Measurements from ENCODE around the gene PEPD. TPM values are rescaled to one million over a fixed set of nuclear protein-coding genes. Genes with fewer than 3 reads are reported as not detected.

PEPD gene
- total RNA-seq, 3 donors from 2014 or later: 54.2 to 57.2 (median 55.1) TPM

GRCh38 chr19:33528404-33528803 is 6.8 kb upstream of the PEPD start:
- DNase-seq: no peak
- Mint-ChIP-seq H3K4me1 (ENCODE audit: low read depth) (no peaks in the 10 kb centered on the region), H3K9me3 (no peaks in the 10 kb centered on the region), H3K36me3 (ENCODE audit: insufficient read depth) (no peaks in the 10 kb centered on the region), H3K4me3 (no peak overlapping the region), H3K27me3 (ENCODE audit: low read depth) (peaks cover 22% of the 10 kb centered on the region)
- no peak for ATAC-seq

GRCh38 chr19:33527125-33527524 is 5.5 kb upstream of the PEPD start:
- ATAC-seq: no peak
- Mint-ChIP-seq H3K4me3 (no peak overlapping the region), H3K9me3 (no peaks in the 10 kb centered on the region)

GRCh38 chr19:33524024-33524664 is 2.6 kb upstream of the PEPD start:
- ATAC-seq (no peak), DNase-seq (no peak)
- no peaks in the 10 kb centered on the region for H3K36me3 Mint-ChIP-seq (ENCODE audit: insufficient read depth)
- peaks cover 10% of the 10 kb centered on the region for H3K27me3 Mint-ChIP-seq (ENCODE audit: low read depth)
- peaks cover 16% of the 10 kb centered on the region for H3K4me1 Mint-ChIP-seq (ENCODE audit: low read depth)
- no peak overlapping the region for H3K4me3 Mint-ChIP-seq
- no peaks in the 10 kb centered on the region for H3K9me3 Mint-ChIP-seq

More at GRCh38 chr19:33527125-33527524, 5.5 kb upstream of the PEPD start:
- Mint-ChIP-seq H3K36me3 (ENCODE audit: insufficient read depth) (no peaks in the 10 kb centered on the region), H3K27me3 (ENCODE audit: low read depth) (peaks cover 22% of the 10 kb centered on the region), H3K4me1 (ENCODE audit: low read depth) (peaks cover 4% of the 10 kb centered on the region)
- DNase-seq: no peak

- no peak for DNase-seq
- H3K4me3 Mint-ChIP-seq: no peak overlapping the region
- H3K27me3 Mint-ChIP-seq (ENCODE audit: low read depth): peaks cover 5% of the 10 kb centered on the region
- ATAC-seq: no peak
- H3K9me3 Mint-ChIP-seq: no peaks in the 10 kb centered on the region
- H3K36me3 Mint-ChIP-seq (ENCODE audit: insufficient read depth): no peaks in the 10 kb centered on the region
- H3K4me1 Mint-ChIP-seq (ENCODE audit: low read depth): peaks cover 16% of the 10 kb centered on the region
Measured at GRCh38 chr19:33523167-33523566, 1.6 kb upstream of the PEPD start.

- no peak for DNase-seq
- Mint-ChIP-seq H3K9me3 (no peaks in the 10 kb centered on the region), H3K4me3 (peak overlapping the region; percentile 87), H3K27me3 (ENCODE audit: low read depth) (no peaks in the 10 kb centered on the region), H3K36me3 (ENCODE audit: insufficient read depth) (no peaks in the 10 kb centered on the region), H3K4me1 (ENCODE audit: low read depth) (peaks cover 16% of the 10 kb centered on the region)
- no peak for ATAC-seq
Measured at GRCh38 chr19:33522371-33522662, 726 bp upstream of the PEPD start.

GRCh38 chr19:33520844-33521479 is 629 bp downstream of the PEPD start:
- no peaks in the 10 kb centered on the region for H3K9me3 Mint-ChIP-seq
- ATAC-seq (no peak), DNase-seq (no peak)
- peak overlapping the region; percentile 87 for H3K4me3 Mint-ChIP-seq
- no peaks in the 10 kb centered on the region for H3K27me3 Mint-ChIP-seq (ENCODE audit: low read depth)
- H3K36me3 Mint-ChIP-seq (ENCODE audit: insufficient read depth): no peaks in the 10 kb centered on the region
- H3K4me1 Mint-ChIP-seq (ENCODE audit: low read depth): peaks cover 18% of the 10 kb centered on the region

GRCh38 chr19:33520048-33520643 is 1.4 kb downstream of the PEPD start:
- Mint-ChIP-seq H3K4me3 (peak overlapping the region; percentile 87), H3K36me3 (ENCODE audit: insufficient read depth) (no peaks in the 10 kb centered on the region), H3K27me3 (ENCODE audit: low read depth) (no peaks in the 10 kb centered on the region), H3K9me3 (no peaks in the 10 kb centered on the region), H3K4me1 (ENCODE audit: low read depth) (peaks cover 26% of the 10 kb centered on the region)
- DNase-seq: no peak
- ATAC-seq: no peak

- Mint-ChIP-seq H3K4me1 (ENCODE audit: low read depth) (peaks cover 32% of the 10 kb centered on the region), H3K9me3 (no peaks in the 10 kb centered on the region), H3K27me3 (ENCODE audit: low read depth) (no peaks in the 10 kb centered on the region), H3K4me3 (no peak overlapping the region), H3K36me3 (ENCODE audit: insufficient read depth) (no peaks in the 10 kb centered on the region)
- ATAC-seq (no peak), DNase-seq (no peak)
Measured at GRCh38 chr19:33519416-33519815, 2.2 kb downstream of the PEPD start.

- ATAC-seq: no peak
- H3K4me3 Mint-ChIP-seq: no peak overlapping the region
Measured at GRCh38 chr19:33518541-33518940, 3.0 kb downstream of the PEPD start.

GRCh38 chr19:33517922-33518321 is 3.7 kb downstream of the PEPD start:
- no peaks in the 10 kb centered on the region for H3K27me3 Mint-ChIP-seq (ENCODE audit: low read depth)
- H3K36me3 Mint-ChIP-seq (ENCODE audit: insufficient read depth): no peaks in the 10 kb centered on the region
- no peak overlapping the region for H3K4me3 Mint-ChIP-seq
- no peak for ATAC-seq
- no peak for DNase-seq
- H3K4me1 Mint-ChIP-seq (ENCODE audit: low read depth): peaks cover 32% of the 10 kb centered on the region
- no peaks in the 10 kb centered on the region for H3K9me3 Mint-ChIP-seq

More at GRCh38 chr19:33518541-33518940, 3.0 kb downstream of the PEPD start:
- DNase-seq: no peak
- Mint-ChIP-seq H3K36me3 (ENCODE audit: insufficient read depth) (no peaks in the 10 kb centered on the region), H3K9me3 (no peaks in the 10 kb centered on the region), H3K4me1 (ENCODE audit: low read depth) (peaks cover 32% of the 10 kb centered on the region), H3K27me3 (ENCODE audit: low read depth) (no peaks in the 10 kb centered on the region)

- Mint-ChIP-seq H3K4me3 (no peak overlapping the region), H3K36me3 (ENCODE audit: insufficient read depth) (peaks cover 2% of the 10 kb centered on the region), H3K9me3 (no peaks in the 10 kb centered on the region), H3K27me3 (ENCODE audit: low read depth) (no peaks in the 10 kb centered on the region), H3K4me1 (ENCODE audit: low read depth) (peaks cover 23% of the 10 kb centered on the region)
- DNase-seq: no peak
- no peak for ATAC-seq
Measured at GRCh38 chr19:33515921-33516320, 5.7 kb downstream of the PEPD start.

- no peaks in the 10 kb centered on the region for H3K27me3 Mint-ChIP-seq (ENCODE audit: low read depth)
- ATAC-seq: no peak
Measured at GRCh38 chr19:33514885-33515551, 6.6 kb downstream of the PEPD start.

GRCh38 chr19:33513424-33513823 is 8.2 kb downstream of the PEPD start:
- Mint-ChIP-seq H3K9me3 (no peaks in the 10 kb centered on the region), H3K27me3 (ENCODE audit: low read depth) (no peaks in the 10 kb centered on the region), H3K4me3 (no peak overlapping the region), H3K4me1 (ENCODE audit: low read depth) (peaks cover 16% of the 10 kb centered on the region), H3K36me3 (ENCODE audit: insufficient read depth) (peaks cover 8% of the 10 kb centered on the region)
- no peak for DNase-seq
- no peak for ATAC-seq

More at GRCh38 chr19:33514885-33515551, 6.6 kb downstream of the PEPD start:
- Mint-ChIP-seq H3K4me3 (no peak overlapping the region), H3K36me3 (ENCODE audit: insufficient read depth) (peaks cover 3% of the 10 kb centered on the region), H3K4me1 (ENCODE audit: low read depth) (peaks cover 16% of the 10 kb centered on the region), H3K9me3 (no peaks in the 10 kb centered on the region)
- DNase-seq: no peak

- ATAC-seq (no peak), DNase-seq (no peak)
- Mint-ChIP-seq H3K4me3 (no peak overlapping the region), H3K9me3 (no peaks in the 10 kb centered on the region), H3K36me3 (ENCODE audit: insufficient read depth) (peaks cover 8% of the 10 kb centered on the region), H3K27me3 (ENCODE audit: low read depth) (no peaks in the 10 kb centered on the region), H3K4me1 (ENCODE audit: low read depth) (peaks cover 16% of the 10 kb centered on the region)
Measured at GRCh38 chr19:33512580-33513137, 8.9 kb downstream of the PEPD start.
